ENCODE results near the gene NAXD.

NAXD gene

GRCh38 chr13:110642291-110642981 lies 27.1 kb downstream of the NAXD start:
- H3K27ac ChIP-seq (ENCODE audit: low read length) = no peak overlapping the region
- H4K20me1 ChIP-seq (ENCODE audit: insufficient read depth, low read length) = no peaks in the 10 kb centered on the region
- no peak for TF ChIP-seq CTCF (IDR thresholded peaks at IDR 0.05; ENCODE audit: low read length)
- no peak for TF ChIP-seq EZH2phosphoT487 (IDR thresholded peaks at IDR 0.05; ENCODE audit: low read length)
- no peak for TF ChIP-seq EZH2 (optimal IDR thresholded peaks at IDR 0.05; ENCODE audit: low read depth, low read length)
- no peaks in the 10 kb centered on the region for H3F3A ChIP-seq (ENCODE audit: insufficient read depth, low read length)
- no peak for DNase-seq
- no peaks in the 10 kb centered on the region for H3K79me2 ChIP-seq (ENCODE audit: low read length)
- H3K9ac ChIP-seq (ENCODE audit: low read length) = no peak overlapping the region
- H3K9me2 ChIP-seq (replicated peaks; ENCODE audit: insufficient read depth, low read length) = no peaks in the 10 kb centered on the region
- H3K36me3 ChIP-seq (replicated peaks; ENCODE audit: insufficient read depth, low read length) = no peaks in the 10 kb centered on the region; the same call in 1 of the 2 replicates
- H3K4me1 ChIP-seq (ENCODE audit: low read length) = no peaks in the 10 kb centered on the region
- no peak overlapping the region for H3K4me2 ChIP-seq (ENCODE audit: low read depth, low read length)
- no peaks in the 10 kb centered on the region for H3K9me3 ChIP-seq (replicated peaks; ENCODE audit: insufficient read depth, low read length)
- no peak overlapping the region for H2AFZ ChIP-seq (ENCODE audit: low read length)
- H3K27me3 ChIP-seq (replicated peaks; ENCODE audit: insufficient read depth, low read length) = no peaks in the 10 kb centered on the region
- no peak overlapping the region for H3K4me3 ChIP-seq (ENCODE audit: low read length)

DNA sequence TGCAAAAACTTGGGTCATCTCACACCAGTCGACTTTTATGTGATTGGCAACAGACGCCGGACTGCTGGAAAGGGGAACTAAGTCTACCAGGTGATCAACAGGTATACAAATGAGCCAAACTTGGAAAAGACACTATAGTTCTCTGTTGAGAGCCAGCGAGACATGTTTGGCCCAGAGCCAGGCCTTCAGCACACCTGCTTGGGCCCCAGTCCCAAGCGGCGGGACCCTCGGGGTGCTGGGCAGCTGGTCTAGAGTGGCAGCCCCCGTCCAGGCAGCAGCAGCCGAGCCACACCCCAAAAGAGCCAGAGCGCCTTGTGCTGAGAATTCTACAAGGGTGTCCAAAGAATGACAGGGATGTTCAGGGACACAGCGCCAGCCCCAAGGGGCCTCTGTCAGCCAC lies 28.0 kb downstream of the NAXD start:
- no peak overlapping the region for H3K9ac ChIP-seq (ENCODE audit: low read length)
- H3K4me3 ChIP-seq (ENCODE audit: low read length) = no peak overlapping the region
- H3K4me1 ChIP-seq (ENCODE audit: low read length) = no peaks in the 10 kb centered on the region
- no peaks in the 10 kb centered on the region for H3K9me3 ChIP-seq (replicated peaks; ENCODE audit: insufficient read depth, low read length)
- H3F3A ChIP-seq (ENCODE audit: insufficient read depth, low read length) = no peaks in the 10 kb centered on the region
- H3K79me2 ChIP-seq (ENCODE audit: low read length) = no peaks in the 10 kb centered on the region
- H4K20me1 ChIP-seq (ENCODE audit: insufficient read depth, low read length) = no peaks in the 10 kb centered on the region
- no peak for DNase-seq
- no peaks in the 10 kb centered on the region for H3K9me2 ChIP-seq (replicated peaks; ENCODE audit: insufficient read depth, low read length)
- TF ChIP-seq EZH2phosphoT487 (IDR thresholded peaks at IDR 0.05; ENCODE audit: low read length) (no peak), CTCF (IDR thresholded peaks at IDR 0.05; ENCODE audit: low read length) (no peak), EZH2 (optimal IDR thresholded peaks at IDR 0.05; ENCODE audit: low read depth, low read length) (no peak)
- no peak overlapping the region for H2AFZ ChIP-seq (ENCODE audit: low read length)
- H3K27ac ChIP-seq (ENCODE audit: low read length) = no peak overlapping the region
- no peak overlapping the region for H3K4me2 ChIP-seq (ENCODE audit: low read depth, low read length)
- H3K27me3 ChIP-seq (replicated peaks; ENCODE audit: insufficient read depth, low read length) = no peaks in the 10 kb centered on the region
- H3K36me3 ChIP-seq (replicated peaks; ENCODE audit: insufficient read depth, low read length) = no peaks in the 10 kb centered on the region; the same call in 1 of the 2 replicates

- Histone ChIP-seq H3K27me3 (replicated peaks; ENCODE audit: insufficient read depth, low read length) (no peaks in the 10 kb centered on the region), H4K20me1 (ENCODE audit: insufficient read depth, low read length) (no peaks in the 10 kb centered on the region), H3K79me2 (ENCODE audit: low read length) (no peaks in the 10 kb centered on the region), H3F3A (ENCODE audit: insufficient read depth, low read length) (no peaks in the 10 kb centered on the region), H3K9me2 (replicated peaks; ENCODE audit: insufficient read depth, low read length) (no peaks in the 10 kb centered on the region), H3K4me2 (ENCODE audit: low read depth, low read length) (no peak overlapping the region), H3K27ac (ENCODE audit: low read length) (no peak overlapping the region), H3K36me3 (replicated peaks; ENCODE audit: insufficient read depth, low read length) (no peaks in the 10 kb centered on the region; the same call in 1 of the 2 replicates), H2AFZ (ENCODE audit: low read length) (no peak overlapping the region), H3K9me3 (replicated peaks; ENCODE audit: insufficient read depth, low read length) (no peaks in the 10 kb centered on the region), H3K4me3 (ENCODE audit: low read length) (no peak overlapping the region), H3K4me1 (ENCODE audit: low read length) (no peaks in the 10 kb centered on the region), H3K9ac (ENCODE audit: low read length) (no peak overlapping the region)
- DNase-seq = no peak
- TF ChIP-seq EZH2phosphoT487 (IDR thresholded peaks at IDR 0.05; ENCODE audit: low read length) = no peak
Measured at GRCh38 chr13:110643768-110644421, 28.6 kb downstream of the NAXD start.
